Measurements from ENCODE around the gene SPINT4.

The SPINT4 gene

DNA sequence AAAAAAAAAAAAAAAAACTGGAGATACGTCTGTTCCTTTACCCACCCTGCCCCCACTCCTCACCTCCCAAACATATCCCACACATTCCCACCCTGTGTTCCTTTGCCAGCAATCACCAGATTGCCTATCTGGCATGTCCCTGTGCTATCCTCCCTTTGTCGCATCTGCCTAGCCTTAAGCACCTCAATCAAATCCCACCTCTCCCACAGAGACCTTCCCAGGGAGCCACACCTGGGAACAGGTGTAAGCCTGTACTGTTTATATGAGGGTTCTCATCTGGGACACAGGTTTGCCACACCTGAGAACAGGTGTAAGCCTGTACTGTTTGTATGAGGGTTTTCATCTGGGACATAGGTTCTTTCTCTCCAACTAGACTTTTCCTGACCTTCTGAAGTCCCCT, 52.8 kb downstream of the SPINT4 start:
- Mint-ChIP-seq H3K27me3 (ENCODE audit: low read depth) (peaks cover 3% of the 10 kb centered on the region), H3K27ac (no peak overlapping the region), H3K36me3 (ENCODE audit: low read depth) (no peaks in the 10 kb centered on the region), H3K4me3 (no peak overlapping the region), H3K9me3 (no peaks in the 10 kb centered on the region), H3K4me1 (ENCODE audit: low read depth) (peaks cover 7% of the 10 kb centered on the region)
- no peak for DNase-seq (ENCODE audit: low spot score)

DNA sequence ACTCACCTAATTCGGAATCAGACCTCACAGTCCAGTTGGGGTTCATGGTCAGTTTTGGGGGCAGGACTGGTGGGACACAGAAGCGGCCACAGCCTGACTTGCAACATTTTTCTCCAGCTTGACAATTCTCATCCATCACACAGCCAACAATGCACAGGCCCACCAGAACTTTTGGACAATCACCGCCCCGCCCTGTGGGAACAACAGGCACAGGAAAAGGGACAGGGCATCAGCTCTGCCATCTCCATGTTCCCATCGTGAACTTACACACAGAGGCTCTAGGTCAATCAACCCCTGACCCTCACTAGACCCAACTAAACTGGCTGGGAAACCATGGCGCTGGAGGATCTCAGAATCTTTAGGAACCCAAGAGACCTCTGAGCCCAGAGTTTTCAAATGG, 53.3 kb downstream of the SPINT4 start:
- no peaks in the 10 kb centered on the region for H3K9me3 Mint-ChIP-seq
- no peak overlapping the region for H3K4me3 Mint-ChIP-seq
- H3K4me1 Mint-ChIP-seq (ENCODE audit: low read depth): peaks cover 7% of the 10 kb centered on the region
- no peak overlapping the region for H3K27ac Mint-ChIP-seq
- H3K36me3 Mint-ChIP-seq (ENCODE audit: low read depth): no peaks in the 10 kb centered on the region
- DNase-seq (ENCODE audit: low spot score): no peak
- peaks cover 3% of the 10 kb centered on the region for H3K27me3 Mint-ChIP-seq (ENCODE audit: low read depth)

All from T-helper 2 cell treated with Interferon-gamma antibody and Interleukin-4, amounts not matched to agents 5 μg/mL and 100 μg/mL, for 36 hours (primary cell).